GM19023 (cell line): Measurements from ENCODE around the gene CLSTN2.

Source experiments
- ATAC-seq: cut with Tn5 transposase; IDR thresholded peaks from one replicate; pipeline ENCODE4 v1.9.1; 2021; ENCODE audit warnings: mild to moderate bottlenecking, moderate library complexity; ENCODE audit not compliant: unreplicated experiment

CLSTN2 gene

GRCh38 chr3:140177943-140178342 lies 243.0 kb downstream of the CLSTN2 start:
- ATAC-seq = no peak

- ATAC-seq = no peak
Measured at GRCh38 chr3:140178482-140178881, 243.5 kb downstream of the CLSTN2 start.

- ATAC-seq = no peak
Measured at GRCh38 chr3:140180603-140181002, 245.6 kb downstream of the CLSTN2 start.

- ATAC-seq = no peak
Measured at GRCh38 chr3:140185375-140185774, 250.4 kb downstream of the CLSTN2 start.

- no peak for ATAC-seq
Measured at GRCh38 chr3:140186421-140186920, 251.5 kb downstream of the CLSTN2 start.

- ATAC-seq = no peak
Measured at GRCh38 chr3:140187028-140187427, 252.0 kb downstream of the CLSTN2 start.

- no peak for ATAC-seq
Measured at GRCh38 chr3:140187656-140188221, 252.8 kb downstream of the CLSTN2 start.

- no peak for ATAC-seq
Measured at GRCh38 chr3:140188285-140188684, 253.3 kb downstream of the CLSTN2 start.

- no peak for ATAC-seq
Measured at GRCh38 chr3:140189267-140189666, 254.3 kb downstream of the CLSTN2 start.

GRCh38 chr3:140189976-140190375 lies 255.0 kb downstream of the CLSTN2 start:
- ATAC-seq = no peak

- no peak for ATAC-seq
Measured at GRCh38 chr3:140196970-140197369, 262.0 kb downstream of the CLSTN2 start.

GRCh38 chr3:140198242-140198641 lies 263.3 kb downstream of the CLSTN2 start:
- no peak for ATAC-seq

GRCh38 chr3:140199008-140199407 lies 264.0 kb downstream of the CLSTN2 start:
- no peak for ATAC-seq

- no peak for ATAC-seq
Measured at GRCh38 chr3:140199743-140200142, 264.8 kb downstream of the CLSTN2 start.

- no peak for ATAC-seq
Measured at GRCh38 chr3:140203510-140203909, 268.5 kb downstream of the CLSTN2 start.

- ATAC-seq = no peak
Measured at GRCh38 chr3:140204271-140204984, 269.4 kb downstream of the CLSTN2 start.

- no peak for ATAC-seq
Measured at GRCh38 chr3:140205598-140205997, 270.6 kb downstream of the CLSTN2 start.

- no peak for ATAC-seq
Measured at GRCh38 chr3:140206196-140207040, 271.4 kb downstream of the CLSTN2 start.

- no peak for ATAC-seq
Measured at GRCh38 chr3:140207541-140207940, 272.6 kb downstream of the CLSTN2 start.

GRCh38 chr3:140216249-140216648 lies 281.3 kb downstream of the CLSTN2 start:
- peak; percentile 66 for ATAC-seq

GRCh38 chr3:140219291-140219690 lies 284.3 kb downstream of the CLSTN2 start:
- no peak for ATAC-seq
